Right atrium auricular region (tissue), 2 donors: ENCODE measurements around the gene TAOK1. TPM values are rescaled to one million over a fixed set of nuclear protein-coding genes. Genes with fewer than 3 reads are reported as not detected.
A peak's percentile ranks its signal among the peaks of the same experiment; 100 is the strongest.

ENCODE experiments used
- DNase-seq: peaks from one replicate; pipeline ENCODE4 v3.0.0-alpha.2; 2019; ENCODE audit warnings: low spot score
- H3K27ac ChIP-seq, 2 donors: fragments of 200-600 bp; sonication (generic); 1 replicate in 1 of 2; 2 replicates in 1 of 2; pipeline ENCODE4 v1.5.1; 2016 to 2019
- H3K27me3 ChIP-seq, 2 donors: fragments of 200-600 bp; sonication (generic); one replicate each; pipeline versions ENCODE4 v1.5.1 to v1.6.0; 2017 to 2019
- H3K36me3 ChIP-seq: fragments of 200-600 bp; sonication (generic); one replicate; pipeline ENCODE4 v1.5.1; 2016
- H3K4me1 ChIP-seq, 2 donors: fragments of 200-600 bp; sonication (generic); one replicate each; pipeline versions ENCODE4 v1.5.1 to v1.6.0; 2017 to 2019
- H3K4me3 ChIP-seq, 2 donors: fragments of 200-600 bp; sonication (generic); 1 replicate in 1 of 2; 2 replicates in 1 of 2; pipeline ENCODE4 v1.5.1; 2017 to 2019; ENCODE audit warnings: mild to moderate bottlenecking in 1 of 2, moderate library complexity in 1 of 2
- H3K9me3 ChIP-seq, 2 donors: fragments of 200-600 bp; sonication (generic); one replicate each; pipeline ENCODE4 v1.5.1; 2019
- total RNA-seq, 2 donors: library from RNA; depleted of rRNA; stranded (reverse); fragments of >200 nt; gene quantifications; one replicate each; pipeline ENCODE4 v1.1.0, GENCODE V29; 2016
- TF ChIP-seq, protein P1 (sequence below), 2 donors: fragments of 200-600 bp; sonication (generic); IDR thresholded peaks; one replicate each; pipeline ENCODE4 v1.5.1; 2019; ENCODE audit warnings: antibody characterized with exemption in 2 of 2

TAOK1 gene
- total RNA-seq, 2 donors from 2014 or later = 42.9 to 45.1 TPM

DNA sequence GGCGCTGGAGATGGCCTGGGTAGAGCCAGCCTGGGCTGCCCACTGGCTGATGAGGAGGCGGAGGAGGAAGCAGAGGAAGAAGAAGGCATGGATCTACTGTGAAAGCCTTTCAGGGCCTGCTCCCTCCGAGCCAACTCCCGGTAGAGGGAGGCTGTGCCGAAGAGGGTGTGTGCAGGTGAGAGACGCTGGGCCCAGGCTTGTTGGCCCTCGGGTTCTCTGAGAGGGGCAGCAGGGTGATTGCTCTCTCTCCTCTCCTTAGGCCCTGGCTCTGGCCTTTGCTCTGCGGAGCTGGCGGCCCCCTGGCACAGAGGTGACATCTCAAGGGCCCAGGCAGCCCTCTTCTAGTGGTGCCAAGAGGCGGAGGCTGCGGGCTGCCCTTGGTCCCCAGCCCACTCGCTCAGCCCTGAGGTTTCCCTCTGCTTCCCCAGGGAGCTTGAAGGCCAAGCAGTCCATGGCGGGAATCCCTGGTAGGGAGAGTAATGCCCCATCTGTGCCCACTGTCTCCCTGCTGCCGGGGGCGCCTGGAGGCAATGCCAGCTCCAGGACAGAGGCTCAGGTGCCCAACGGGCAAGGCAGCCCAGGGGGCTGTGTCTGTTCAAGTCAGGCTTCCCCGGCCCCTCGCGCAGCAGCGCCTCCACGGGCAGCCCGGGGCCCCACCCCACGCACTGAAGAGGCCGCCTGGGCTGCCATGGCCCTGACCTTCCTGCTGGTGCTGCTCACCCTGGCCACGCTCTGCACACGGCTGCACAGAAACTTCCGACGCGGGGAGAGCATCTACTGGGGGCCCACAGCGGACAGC, 181.9 kb downstream of the TAOK1 start:
- Histone ChIP-seq H3K9me3 (no peaks in the 10 kb centered on the region), H3K4me3 (peak overlapping the region; percentile 27 to 54), H3K4me1 (peaks cover 0 to 32% of the 10 kb centered on the region in 2 donors), H3K27me3 (no peaks in the 10 kb centered on the region), H3K36me3 (peaks cover 34% of the 10 kb centered on the region), H3K27ac (peak overlapping the region; percentile 61 to 68)
- peak; percentile 58 for DNase-seq
- TF ChIP-seq, protein P1, sequence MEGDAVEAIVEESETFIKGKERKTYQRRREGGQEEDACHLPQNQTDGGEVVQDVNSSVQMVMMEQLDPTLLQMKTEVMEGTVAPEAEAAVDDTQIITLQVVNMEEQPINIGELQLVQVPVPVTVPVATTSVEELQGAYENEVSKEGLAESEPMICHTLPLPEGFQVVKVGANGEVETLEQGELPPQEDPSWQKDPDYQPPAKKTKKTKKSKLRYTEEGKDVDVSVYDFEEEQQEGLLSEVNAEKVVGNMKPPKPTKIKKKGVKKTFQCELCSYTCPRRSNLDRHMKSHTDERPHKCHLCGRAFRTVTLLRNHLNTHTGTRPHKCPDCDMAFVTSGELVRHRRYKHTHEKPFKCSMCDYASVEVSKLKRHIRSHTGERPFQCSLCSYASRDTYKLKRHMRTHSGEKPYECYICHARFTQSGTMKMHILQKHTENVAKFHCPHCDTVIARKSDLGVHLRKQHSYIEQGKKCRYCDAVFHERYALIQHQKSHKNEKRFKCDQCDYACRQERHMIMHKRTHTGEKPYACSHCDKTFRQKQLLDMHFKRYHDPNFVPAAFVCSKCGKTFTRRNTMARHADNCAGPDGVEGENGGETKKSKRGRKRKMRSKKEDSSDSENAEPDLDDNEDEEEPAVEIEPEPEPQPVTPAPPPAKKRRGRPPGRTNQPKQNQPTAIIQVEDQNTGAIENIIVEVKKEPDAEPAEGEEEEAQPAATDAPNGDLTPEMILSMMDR (IDR thresholded peaks at IDR 0.05) = no peak

DNA sequence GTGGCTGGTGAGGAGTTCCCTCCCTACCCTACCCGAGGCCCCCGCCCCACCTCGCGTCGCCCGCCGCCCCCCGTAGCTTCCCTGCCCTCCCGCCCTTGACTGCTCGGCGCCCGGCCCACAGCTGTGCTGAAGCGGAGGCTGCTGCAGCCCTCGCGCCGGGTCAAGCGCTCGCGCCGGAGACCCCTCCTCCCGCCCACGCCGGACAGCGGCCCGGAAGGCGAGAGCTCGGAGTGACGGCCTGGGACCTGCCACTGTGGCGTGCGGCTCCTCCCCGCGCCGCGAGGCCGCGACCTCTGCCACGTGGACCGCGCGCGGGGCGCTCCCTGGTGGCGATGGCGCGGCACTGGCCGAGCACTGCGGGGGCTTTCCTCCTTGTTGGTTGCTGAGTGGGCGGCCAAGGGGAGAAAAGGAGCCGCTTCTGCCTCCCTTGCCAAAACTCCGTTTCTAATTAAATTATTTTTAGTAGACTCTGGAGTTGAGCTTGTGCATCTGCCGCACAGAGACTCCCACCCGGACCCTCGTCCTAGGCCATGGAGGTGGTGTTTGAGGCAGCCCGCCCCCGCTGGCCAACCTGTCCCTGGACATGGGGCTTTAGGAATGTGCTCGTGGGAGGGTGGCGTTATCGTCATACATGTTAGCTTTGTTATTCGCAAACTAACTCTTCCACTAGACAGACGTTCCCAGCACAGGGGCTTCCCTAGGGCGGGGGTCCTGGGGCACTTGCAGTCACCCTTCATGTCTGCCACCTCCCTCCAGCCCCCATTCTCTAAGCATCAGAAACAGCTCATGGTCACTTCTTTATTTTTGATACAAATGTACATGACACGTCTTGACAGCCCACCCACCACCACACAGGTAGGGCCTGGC, 182.8 kb downstream of the TAOK1 start:
- peaks cover 43% of the 10 kb centered on the region for H3K36me3 ChIP-seq
- no peaks in the 10 kb centered on the region for H3K9me3 ChIP-seq
- peaks cover 0 to 40% of the 10 kb centered on the region in 2 donors for H3K4me1 ChIP-seq
- H3K27me3 ChIP-seq = no peaks in the 10 kb centered on the region
- H3K27ac ChIP-seq = peak overlapping the region; percentile 61 to 68
- no peak for DNase-seq
- peak overlapping the region; percentile 27 to 54 for H3K4me3 ChIP-seq
- TF ChIP-seq, protein P1 (IDR thresholded peaks at IDR 0.05) = peak; percentile 68 to 89

DNA sequence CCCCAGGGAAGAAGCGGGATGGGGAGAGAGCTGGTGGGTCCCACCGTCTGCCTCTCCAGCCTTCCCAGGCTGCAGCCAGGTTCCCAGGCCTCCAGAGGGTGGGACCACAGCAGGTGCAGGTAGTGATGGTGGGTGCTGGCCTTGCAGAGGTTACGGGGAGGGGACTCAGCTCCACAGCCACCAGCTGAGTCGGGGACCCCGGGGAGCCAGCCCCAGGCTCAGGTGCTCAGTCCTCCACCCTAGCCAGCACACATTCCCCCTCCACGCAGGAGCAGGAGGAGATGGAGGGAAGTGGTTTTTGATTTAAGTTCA, 183.4 kb downstream of the TAOK1 start:
- TF ChIP-seq, protein P1 (IDR thresholded peaks at IDR 0.05) = no peak
- no peak for DNase-seq
- Histone ChIP-seq H3K27me3 (no peaks in the 10 kb centered on the region), H3K9me3 (no peaks in the 10 kb centered on the region), H3K4me3 (no peak overlapping the region), H3K36me3 (peaks cover 49% of the 10 kb centered on the region), H3K4me1 (peaks cover 0 to 43% of the 10 kb centered on the region in 2 donors), H3K27ac (peak overlapping the region in 1 of 2 donors; percentile 68)

DNA sequence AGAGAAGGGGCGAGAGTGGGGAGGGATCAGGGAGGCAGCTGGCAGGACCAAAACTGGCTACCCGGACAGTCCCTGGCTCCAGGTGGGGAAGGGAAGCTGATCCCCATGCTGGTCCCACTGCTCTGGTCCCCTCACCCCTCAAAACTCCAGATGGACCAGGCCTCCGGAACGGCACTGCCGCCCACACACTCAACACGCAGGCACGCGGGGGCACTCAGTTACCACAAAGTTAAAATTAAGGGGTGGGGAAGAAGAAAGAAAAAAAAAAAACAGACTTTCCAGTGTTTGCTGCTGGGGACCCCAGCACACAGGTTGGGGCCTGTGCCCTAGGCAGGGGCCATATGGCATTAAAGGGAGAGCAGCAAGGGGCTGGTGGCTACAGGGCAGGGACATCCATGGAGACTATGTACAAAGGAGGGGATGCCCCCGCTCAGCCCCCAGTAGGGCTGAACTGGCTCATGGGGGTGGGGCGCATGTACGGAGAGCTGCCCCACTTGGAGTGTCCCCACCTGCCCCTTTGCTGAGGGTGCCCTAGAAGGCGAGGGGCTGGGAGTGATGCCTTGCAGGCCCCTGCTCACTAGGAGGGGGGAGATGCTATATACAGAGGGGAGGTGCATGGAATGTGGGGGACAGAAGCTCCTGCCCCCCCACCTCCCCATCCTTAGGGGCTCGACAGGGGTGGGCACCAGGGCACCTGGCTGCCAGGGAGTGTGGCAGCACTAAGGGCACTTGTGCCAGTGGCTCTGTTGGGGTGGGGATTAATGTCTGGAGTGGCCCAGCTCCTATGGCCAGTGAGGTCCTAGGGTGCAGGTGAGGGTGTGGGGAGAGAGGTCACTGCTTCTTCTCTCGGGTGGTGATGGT, 183.9 kb downstream of the TAOK1 start:
- H3K9me3 ChIP-seq = no peaks in the 10 kb centered on the region
- H3K27ac ChIP-seq = no peak overlapping the region
- DNase-seq = no peak
- H3K4me3 ChIP-seq = no peak overlapping the region
- peaks cover 54% of the 10 kb centered on the region for H3K36me3 ChIP-seq
- peaks cover 0 to 41% of the 10 kb centered on the region in 2 donors for H3K4me1 ChIP-seq
- H3K27me3 ChIP-seq = no peaks in the 10 kb centered on the region
- TF ChIP-seq, protein P1 (IDR thresholded peaks at IDR 0.05) = no peak

DNA sequence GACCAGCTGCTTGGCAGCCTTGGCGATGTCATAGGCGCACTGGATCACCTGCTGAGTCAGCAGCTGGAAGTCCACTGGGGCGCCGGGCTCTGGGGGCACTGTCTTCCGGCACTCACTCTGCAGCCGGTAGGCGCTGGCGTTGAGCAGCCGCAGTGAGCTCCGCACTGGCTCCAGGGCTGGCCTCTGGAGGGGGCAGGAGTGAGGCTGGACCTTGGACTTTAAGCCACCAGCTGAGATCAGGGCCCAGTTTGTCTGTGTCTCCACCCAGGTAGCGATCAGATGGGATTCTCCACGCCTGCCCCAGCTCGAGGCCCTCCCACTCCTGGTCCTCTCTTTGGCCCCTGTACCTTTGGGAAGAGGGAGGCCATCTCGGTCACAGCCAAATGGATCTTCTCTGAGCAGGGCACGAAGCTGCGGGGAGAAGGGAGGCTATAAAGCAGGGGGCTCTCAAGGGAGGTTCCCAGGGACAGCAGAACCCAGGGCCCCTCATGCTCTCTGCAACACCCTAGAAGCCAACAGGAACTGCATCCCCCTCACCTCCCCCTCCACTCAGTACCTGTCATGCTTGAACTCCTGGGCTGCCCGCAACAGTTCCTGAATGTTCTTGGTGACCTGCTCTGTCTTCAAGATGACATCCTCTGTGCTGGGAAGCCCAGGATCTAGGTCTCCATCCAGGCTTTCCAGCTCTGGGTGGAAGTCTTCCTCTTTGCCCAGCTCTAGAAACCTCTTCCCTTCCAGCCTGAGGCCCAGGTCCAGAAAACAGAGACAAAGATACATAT, 184.8 kb downstream of the TAOK1 start:
- TF ChIP-seq, protein P1 (IDR thresholded peaks at IDR 0.05) = no peak
- Histone ChIP-seq H3K4me1 (peaks cover 0 to 35% of the 10 kb centered on the region in 2 donors), H3K9me3 (no peaks in the 10 kb centered on the region), H3K4me3 (no peak overlapping the region), H3K27ac (no peak overlapping the region), H3K36me3 (peaks cover 63% of the 10 kb centered on the region), H3K27me3 (no peaks in the 10 kb centered on the region)
- DNase-seq = no peak
